Uterus (tissue), 2 donors: ENCODE data around the gene SCAPER.

Experiments
- POLR2A ChIP-seq, 2 donors: fragments of 450-650 bp; IDR thresholded peaks; one replicate each; pipeline ENCODE4 v1.6.1; 2016; ENCODE audit warnings: antibody characterized with exemption in 2 of 2, mild to moderate bottlenecking in 1 of 2, moderate library complexity in 1 of 2
- TF ChIP-seq, protein P1 (sequence below), 4 experiments: fragments of 200-600 bp in 2 of 4; fragments of 450-650 bp in 2 of 4; sonication (generic) in 2 of 4; IDR thresholded peaks; one replicate each; pipeline ENCODE4 v1.5.1; 2016 to 2019; ENCODE audit warnings: antibody characterized with exemption in 4 of 4, mild to moderate bottlenecking in 2 of 4, moderate library complexity in 1 of 4

DNA sequence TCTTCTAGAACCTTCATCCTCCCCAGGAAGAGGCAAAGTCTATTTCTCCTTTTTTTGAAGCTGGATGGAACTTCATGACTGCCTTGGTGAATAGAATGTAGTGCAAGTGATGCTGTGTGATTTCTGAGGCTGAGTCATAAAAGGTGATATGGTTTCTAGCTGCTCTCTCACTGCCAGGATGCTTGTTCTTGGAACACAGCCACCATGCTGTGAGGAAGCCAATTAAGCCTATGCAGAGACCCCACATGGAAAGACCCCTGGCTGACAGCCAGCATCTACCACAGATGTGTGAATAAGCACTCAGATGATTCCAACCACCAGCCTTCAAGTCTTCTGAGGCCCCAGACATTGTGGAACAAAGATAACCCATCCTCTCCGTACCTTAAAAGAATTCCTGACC, 511.5 kb downstream of the SCAPER start:
- TF ChIP-seq POLR2A (IDR thresholded peaks at IDR 0.05), result no peak
- TF ChIP-seq, protein P1, sequence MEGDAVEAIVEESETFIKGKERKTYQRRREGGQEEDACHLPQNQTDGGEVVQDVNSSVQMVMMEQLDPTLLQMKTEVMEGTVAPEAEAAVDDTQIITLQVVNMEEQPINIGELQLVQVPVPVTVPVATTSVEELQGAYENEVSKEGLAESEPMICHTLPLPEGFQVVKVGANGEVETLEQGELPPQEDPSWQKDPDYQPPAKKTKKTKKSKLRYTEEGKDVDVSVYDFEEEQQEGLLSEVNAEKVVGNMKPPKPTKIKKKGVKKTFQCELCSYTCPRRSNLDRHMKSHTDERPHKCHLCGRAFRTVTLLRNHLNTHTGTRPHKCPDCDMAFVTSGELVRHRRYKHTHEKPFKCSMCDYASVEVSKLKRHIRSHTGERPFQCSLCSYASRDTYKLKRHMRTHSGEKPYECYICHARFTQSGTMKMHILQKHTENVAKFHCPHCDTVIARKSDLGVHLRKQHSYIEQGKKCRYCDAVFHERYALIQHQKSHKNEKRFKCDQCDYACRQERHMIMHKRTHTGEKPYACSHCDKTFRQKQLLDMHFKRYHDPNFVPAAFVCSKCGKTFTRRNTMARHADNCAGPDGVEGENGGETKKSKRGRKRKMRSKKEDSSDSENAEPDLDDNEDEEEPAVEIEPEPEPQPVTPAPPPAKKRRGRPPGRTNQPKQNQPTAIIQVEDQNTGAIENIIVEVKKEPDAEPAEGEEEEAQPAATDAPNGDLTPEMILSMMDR (IDR thresholded peaks at IDR 0.05), result no peak
